ENCODE data around the gene TMEM219. TPM values are rescaled to one million over a fixed set of nuclear protein-coding genes. Genes with fewer than 3 reads are reported as not detected.
A peak's percentile ranks its signal among the peaks of the same experiment; 100 is the strongest.

Gene TMEM219
- total and polyA plus RNA-seq, 4 donors = 88.0 to 244 (median 152) TPM

DNA sequence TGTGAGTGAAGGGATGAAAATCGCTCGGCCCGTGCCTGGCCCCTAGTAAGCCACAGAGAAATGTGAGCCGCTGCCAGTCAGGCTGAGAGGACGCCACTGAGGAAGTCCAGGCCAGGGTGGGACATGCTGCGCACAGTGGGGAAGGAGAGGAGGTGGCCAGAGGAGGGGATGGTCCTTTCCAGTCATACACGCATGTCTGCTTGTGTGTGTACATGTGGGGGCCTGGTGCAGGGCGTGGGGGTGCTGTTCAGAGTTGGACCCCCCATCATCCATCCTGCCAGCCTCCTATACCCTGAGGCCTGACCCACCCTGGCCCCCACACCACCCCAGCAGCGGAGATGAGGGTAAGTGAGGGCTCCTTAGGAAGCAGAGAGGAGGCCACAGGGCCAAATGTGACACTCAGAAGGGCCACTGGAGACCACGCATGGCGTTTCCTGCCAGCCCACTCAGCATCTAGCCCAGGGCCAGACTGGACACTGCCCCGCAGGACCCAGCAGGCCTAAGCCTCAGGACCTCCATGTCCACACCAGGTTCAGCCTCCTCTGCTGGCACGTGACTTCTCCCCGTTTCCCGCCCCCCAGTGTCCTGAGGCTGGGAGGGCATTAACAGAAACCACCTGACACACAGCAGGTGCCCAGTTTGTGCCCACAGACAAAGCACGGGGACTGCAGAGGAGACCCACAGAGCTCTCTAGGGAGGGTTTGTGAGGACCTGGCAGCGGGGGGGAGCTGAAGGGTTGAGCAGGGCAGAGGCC, 42.0 kb downstream of the TMEM219 start:
- DNase-seq (peak in 1 of 2 donors; percentile 59), ATAC-seq (ENCODE audit: low FRiP score) (no peak)
- Histone ChIP-seq H3K4me3 (ENCODE audit: low read length in 2 of 2) (no peak overlapping the region), H3K27me3 (ENCODE audit: control insufficient read depth in 1 of 2, insufficient read depth in 2 of 2, low read length in 1 of 2) (no peaks in the 10 kb centered on the region), H3K27ac (ENCODE audit: low read depth in 1 of 2, low read length in 2 of 2) (no peak overlapping the region), H3K4me1 (ENCODE audit: control insufficient read depth in 1 of 2, insufficient read depth in 2 of 2, low read length in 2 of 2) (no peaks in the 10 kb centered on the region), H3K9me3 (ENCODE audit: control insufficient read depth, low read length) (no peaks in the 10 kb centered on the region), H3K36me3 (ENCODE audit: control insufficient read depth in 1 of 2, insufficient read depth in 2 of 2, low read length in 1 of 2) (no peaks in the 10 kb centered on the region)
- WGBS, 2 donors = 84 to 86% methylated on average over 15 to 17 of the region's 17 CpGs
- intact Hi-C loops (cut with DNase I) = no loop called here

DNA sequence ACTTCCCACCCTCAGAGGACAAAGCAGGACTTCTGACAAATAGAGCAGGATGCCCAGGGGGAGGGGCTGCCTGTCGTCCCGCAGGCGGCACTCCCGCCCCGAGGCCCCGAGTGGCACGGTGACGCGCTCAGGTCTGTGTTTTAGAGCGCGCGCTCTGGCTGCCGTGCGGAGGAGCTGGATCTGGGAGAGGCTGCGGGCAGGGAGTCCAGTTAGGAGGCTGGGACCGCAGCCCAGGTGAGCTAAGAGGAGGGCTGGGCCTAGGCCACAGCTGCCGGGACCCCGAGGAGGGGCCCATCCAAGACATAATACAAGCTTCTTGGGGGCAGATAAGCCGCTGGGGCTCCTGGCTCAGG, 42.5 kb downstream of the TMEM219 start:
- DNase-seq (peak in 1 of 2 donors; percentile 70), ATAC-seq (ENCODE audit: low FRiP score) (no peak)
- H3K9me3 ChIP-seq (ENCODE audit: control insufficient read depth, low read length) = no peaks in the 10 kb centered on the region
- WGBS, 2 donors = 80 to 83% methylated on average over 18 to 19 of the region's 19 CpGs
- H3K27ac ChIP-seq (ENCODE audit: low read depth in 1 of 2, low read length in 2 of 2) = no peak overlapping the region
- H3K4me3 ChIP-seq (ENCODE audit: low read length in 2 of 2) = no peak overlapping the region
- H3K4me1 ChIP-seq (ENCODE audit: control insufficient read depth in 1 of 2, insufficient read depth in 2 of 2, low read length in 2 of 2) = no peaks in the 10 kb centered on the region
- H3K36me3 ChIP-seq (ENCODE audit: control insufficient read depth in 1 of 2, insufficient read depth in 2 of 2, low read length in 1 of 2) = no peaks in the 10 kb centered on the region
- intact Hi-C loops (cut with DNase I) = no loop called here
- no peaks in the 10 kb centered on the region for H3K27me3 ChIP-seq (ENCODE audit: control insufficient read depth in 1 of 2, insufficient read depth in 2 of 2, low read length in 1 of 2)

DNA sequence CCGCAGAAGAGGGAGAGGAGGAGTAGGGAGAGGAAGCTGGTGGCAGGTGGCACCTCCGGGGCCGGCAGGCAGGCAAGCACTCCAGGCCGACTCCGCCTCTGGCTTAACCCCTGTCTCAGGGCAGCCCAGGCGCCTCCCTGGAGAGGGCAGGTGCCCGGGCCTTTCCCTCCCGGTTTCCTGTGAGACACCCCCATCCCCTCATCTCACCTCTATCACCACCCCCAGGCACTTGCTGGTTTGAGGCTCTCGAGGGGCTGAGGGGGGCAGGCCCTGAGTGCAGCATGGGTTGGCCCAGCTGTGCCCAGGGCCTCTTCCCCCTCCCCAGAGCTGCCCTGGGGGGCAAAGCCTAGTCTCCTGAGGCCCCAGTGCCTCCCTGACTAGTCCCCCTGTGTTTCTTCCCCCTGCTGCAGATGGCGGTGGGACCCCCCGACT, 42.9 kb downstream of the TMEM219 start:
- intact Hi-C loops (cut with DNase I) = loop anchor here in 1 of 2 donors (5.0 kb wide), 1 partner anchor 258 kb away; the partner anchor contains the start of gene C16orf54
- Histone ChIP-seq H3K27ac (ENCODE audit: low read depth in 1 of 2, low read length in 2 of 2) (no peak overlapping the region), H3K36me3 (ENCODE audit: control insufficient read depth in 1 of 2, insufficient read depth in 2 of 2, low read length in 1 of 2) (no peaks in the 10 kb centered on the region), H3K4me1 (ENCODE audit: control insufficient read depth in 1 of 2, insufficient read depth in 2 of 2, low read length in 2 of 2) (no peaks in the 10 kb centered on the region), H3K9me3 (ENCODE audit: control insufficient read depth, low read length) (no peaks in the 10 kb centered on the region), H3K27me3 (ENCODE audit: control insufficient read depth in 1 of 2, insufficient read depth in 2 of 2, low read length in 1 of 2) (no peaks in the 10 kb centered on the region), H3K4me3 (ENCODE audit: low read length in 2 of 2) (no peak overlapping the region)
- DNase-seq = no peak
- no peak for ATAC-seq (ENCODE audit: low FRiP score)
- WGBS, 2 donors = 66 to 77% methylated on average over 6 to 11 of the region's 11 CpGs

DNA sequence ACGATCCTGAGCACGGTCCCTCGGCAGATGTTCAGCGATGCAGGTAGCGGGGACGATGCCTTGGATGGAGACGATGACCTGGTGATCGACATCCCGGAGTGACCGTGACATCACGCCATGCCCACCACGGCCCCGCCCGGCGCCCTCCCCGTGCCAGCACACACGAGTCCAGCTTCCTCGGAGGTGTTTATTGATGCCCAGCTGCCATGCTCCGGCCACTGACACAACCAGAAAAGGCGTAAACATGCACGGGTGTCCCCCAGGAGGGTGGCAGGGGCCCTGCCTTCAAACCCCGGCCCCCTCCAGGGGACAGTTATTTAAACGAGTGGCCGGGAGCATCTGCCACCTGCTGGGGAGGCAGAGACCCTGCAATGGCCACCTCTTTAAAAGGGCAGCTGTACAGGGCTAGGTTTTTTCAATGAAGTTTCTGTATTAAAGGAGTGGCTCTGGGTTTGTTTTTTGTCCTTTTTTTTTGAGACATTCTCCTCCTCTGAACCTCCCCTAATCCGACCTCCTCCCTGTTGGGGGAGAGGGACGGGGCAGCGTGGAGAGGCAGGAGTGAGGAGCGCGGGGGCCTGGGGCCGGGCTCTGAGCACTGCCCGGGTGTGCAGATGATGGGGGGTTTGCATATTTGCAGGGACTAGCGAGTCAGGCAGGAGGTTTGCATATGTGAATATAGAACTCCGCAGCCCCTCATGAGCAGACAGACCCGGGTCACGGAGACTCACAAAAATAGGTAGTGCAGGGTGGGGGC, 43.6 kb downstream of the TMEM219 start:
- no peaks in the 10 kb centered on the region for H3K36me3 ChIP-seq (ENCODE audit: control insufficient read depth in 1 of 2, insufficient read depth in 2 of 2, low read length in 1 of 2)
- DNase-seq (no peak), ATAC-seq (ENCODE audit: low FRiP score) (peak; percentile 52)
- no peaks in the 10 kb centered on the region for H3K9me3 ChIP-seq (ENCODE audit: control insufficient read depth, low read length)
- WGBS, 2 donors = 54 to 64% methylated on average over 35 of the region's 35 CpGs
- H3K27ac ChIP-seq (ENCODE audit: low read depth in 1 of 2, low read length in 2 of 2) = no peak overlapping the region
- no peak overlapping the region for H3K4me3 ChIP-seq (ENCODE audit: low read length in 2 of 2)
- intact Hi-C loops (cut with DNase I) = loop anchor here in 1 of 2 donors (5.0 kb wide), 1 partner anchor 258 kb away; the partner anchor contains the start of gene C16orf54
- no peaks in the 10 kb centered on the region for H3K4me1 ChIP-seq (ENCODE audit: control insufficient read depth in 1 of 2, insufficient read depth in 2 of 2, low read length in 2 of 2)
- H3K27me3 ChIP-seq (ENCODE audit: control insufficient read depth in 1 of 2, insufficient read depth in 2 of 2, low read length in 1 of 2) = no peaks in the 10 kb centered on the region

DNA sequence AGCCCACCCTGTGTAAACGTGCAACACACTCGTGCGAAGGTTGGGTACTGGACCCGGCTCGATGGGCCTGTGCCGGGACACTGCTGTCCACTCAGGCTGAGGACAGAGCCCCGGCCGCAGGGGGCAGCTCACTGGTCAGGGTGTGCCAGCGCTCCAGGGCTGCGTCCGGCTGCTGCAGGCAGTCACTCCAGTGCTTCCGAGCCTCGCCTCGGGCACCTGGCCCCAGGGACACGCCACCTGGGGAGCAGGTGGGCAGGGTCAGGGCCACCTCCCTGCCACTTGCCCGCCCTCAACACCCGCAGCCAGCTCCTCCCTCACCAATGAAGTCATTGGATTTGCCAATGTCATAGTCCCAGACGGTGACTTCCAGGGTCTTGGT, 44.2 kb downstream of the TMEM219 start:
- Histone ChIP-seq H3K9me3 (ENCODE audit: control insufficient read depth, low read length) (no peaks in the 10 kb centered on the region), H3K36me3 (ENCODE audit: control insufficient read depth in 1 of 2, insufficient read depth in 2 of 2, low read length in 1 of 2) (no peaks in the 10 kb centered on the region), H3K4me1 (ENCODE audit: control insufficient read depth in 1 of 2, insufficient read depth in 2 of 2, low read length in 2 of 2) (no peaks in the 10 kb centered on the region), H3K4me3 (ENCODE audit: low read length in 2 of 2) (no peak overlapping the region), H3K27ac (ENCODE audit: low read depth in 1 of 2, low read length in 2 of 2) (no peak overlapping the region), H3K27me3 (ENCODE audit: control insufficient read depth in 1 of 2, insufficient read depth in 2 of 2, low read length in 1 of 2) (no peaks in the 10 kb centered on the region)
- 80 to 84% methylated on average over 18 of the region's 18 CpGs for WGBS, 2 donors
- DNase-seq (no peak), ATAC-seq (ENCODE audit: low FRiP score) (no peak)
- intact Hi-C loops (cut with DNase I) = loop anchor here in 1 of 2 donors (5.0 kb wide), 1 partner anchor 259 kb away; the partner anchor contains the start of gene C16orf54

DNA sequence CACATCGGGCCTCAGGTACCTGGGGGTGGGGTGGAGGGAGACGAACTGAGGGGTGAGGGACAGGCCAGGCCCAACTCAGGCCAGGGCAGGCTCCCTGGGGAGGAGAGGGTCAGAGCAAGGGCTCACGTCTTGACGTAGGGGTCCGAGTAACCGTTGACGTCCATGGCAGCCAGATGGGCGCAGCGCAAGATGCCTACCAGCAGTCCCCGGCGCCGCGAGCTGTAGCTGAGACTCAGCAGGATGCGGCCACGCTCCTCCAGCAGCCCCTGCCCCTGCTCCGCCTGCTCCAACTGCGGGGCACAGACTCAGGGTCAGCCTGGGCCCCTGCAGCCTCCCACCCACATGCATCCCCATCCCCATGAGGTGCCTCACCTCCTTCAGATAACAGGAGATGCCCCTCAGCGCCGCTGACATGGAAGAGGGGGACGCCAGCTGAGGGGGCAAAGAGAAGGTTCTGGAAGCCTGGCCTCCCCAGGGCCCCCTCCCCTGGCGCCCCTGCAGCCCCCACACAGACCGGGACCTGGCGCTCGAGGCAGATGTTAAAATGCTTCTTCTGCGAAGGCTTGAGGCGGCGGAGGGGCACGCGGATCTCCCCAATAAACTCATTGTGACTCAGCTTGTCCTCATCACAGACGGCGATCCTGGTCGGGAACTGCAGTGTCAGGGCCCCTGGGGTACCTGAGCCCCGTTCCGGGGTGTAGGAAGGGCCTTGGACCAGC, 44.9 kb downstream of the TMEM219 start:
- no peak for ATAC-seq (ENCODE audit: low FRiP score)
- WGBS, 2 donors = 80% methylated on average over 32 to 34 of the region's 34 CpGs

DNA sequence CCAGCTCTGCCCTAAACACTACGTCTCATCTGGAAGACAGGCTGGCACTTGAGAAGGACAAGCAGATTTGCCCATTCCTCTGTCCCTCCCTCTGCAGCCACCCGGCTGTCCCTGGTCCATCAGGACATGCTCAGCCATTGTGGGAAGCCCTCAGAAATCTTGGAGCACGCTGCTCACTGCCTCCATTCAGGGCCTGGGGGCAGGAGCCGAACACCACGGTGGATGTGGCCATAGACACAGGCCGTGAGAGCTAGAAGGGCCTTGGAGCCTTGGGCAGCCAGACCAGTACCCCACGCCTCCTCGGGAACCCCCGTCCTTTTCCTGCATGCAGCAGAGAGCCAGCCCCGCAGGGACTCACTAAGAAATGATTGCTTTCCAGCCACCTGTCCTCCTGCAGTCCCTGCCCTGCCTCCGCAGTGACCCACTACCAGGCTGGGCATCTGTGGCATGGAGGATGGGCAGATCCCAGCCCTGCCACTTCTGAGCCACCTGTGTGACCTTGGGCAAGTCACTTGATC, 45.6 kb downstream of the TMEM219 start:
- H3K27me3 ChIP-seq (ENCODE audit: control insufficient read depth in 1 of 2, insufficient read depth in 2 of 2, low read length in 1 of 2) = no peaks in the 10 kb centered on the region

More for the DNA sequence above, 44.9 kb downstream of the TMEM219 start:
- H3K27ac ChIP-seq (ENCODE audit: low read depth in 1 of 2, low read length in 2 of 2) = no peak overlapping the region
- no peaks in the 10 kb centered on the region for H3K36me3 ChIP-seq (ENCODE audit: control insufficient read depth in 1 of 2, insufficient read depth in 2 of 2, low read length in 1 of 2)
- no peak for DNase-seq
- H3K9me3 ChIP-seq (ENCODE audit: control insufficient read depth, low read length) = no peaks in the 10 kb centered on the region
- H3K27me3 ChIP-seq (ENCODE audit: control insufficient read depth in 1 of 2, insufficient read depth in 2 of 2, low read length in 1 of 2) = no peaks in the 10 kb centered on the region
- no peak overlapping the region for H3K4me3 ChIP-seq (ENCODE audit: low read length in 2 of 2)
- intact Hi-C loops (cut with DNase I) = loop anchor here in 1 of 2 donors (5.0 kb wide), 1 partner anchor 260 kb away; the partner anchor contains the start of gene C16orf54
- no peaks in the 10 kb centered on the region for H3K4me1 ChIP-seq (ENCODE audit: control insufficient read depth in 1 of 2, insufficient read depth in 2 of 2, low read length in 2 of 2)

More for the DNA sequence above, 45.6 kb downstream of the TMEM219 start:
- H3K27ac ChIP-seq (ENCODE audit: low read depth in 1 of 2, low read length in 2 of 2) = no peak overlapping the region
- H3K36me3 ChIP-seq (ENCODE audit: control insufficient read depth in 1 of 2, insufficient read depth in 2 of 2, low read length in 1 of 2) = no peaks in the 10 kb centered on the region
- 68 to 79% methylated on average over 10 to 11 of the region's 11 CpGs for WGBS, 2 donors
- no peak for DNase-seq
- H3K9me3 ChIP-seq (ENCODE audit: control insufficient read depth, low read length) = no peaks in the 10 kb centered on the region
- no peaks in the 10 kb centered on the region for H3K4me1 ChIP-seq (ENCODE audit: control insufficient read depth in 1 of 2, insufficient read depth in 2 of 2, low read length in 2 of 2)
- no peak overlapping the region for H3K4me3 ChIP-seq (ENCODE audit: low read length in 2 of 2)
- no peak for ATAC-seq (ENCODE audit: low FRiP score)
- intact Hi-C loops (cut with DNase I) = loop anchor here in 1 of 2 donors (5.0 kb wide), 1 partner anchor 260 kb away; the partner anchor contains the start of gene C16orf54
